Suppressor macrophage treated with lipopolysaccharide for 4 hours (primary cell): ENCODE results near the gene IMPA2.
"Not testable (repeated sequence)": the region's sequence is repeated elsewhere in the genome, so short reads cannot be mapped to it uniquely, and the experiment has no call there.

Experiments
- DNase-seq: peaks from one replicate; pipeline ENCODE4 v3.0.0-alpha.2; 2020

Gene IMPA2

GRCh38 chr18:11981192-11981542 lies at the start of gene IMPA2:
IMPA2 (plus strand) TSS chr18:11981507; CDS start chr18:11981670, 163 bp downstream.
- peak; percentile 94 for DNase-seq

GRCh38 chr18:11932393-11932792 lies 48.9 kb upstream of the IMPA2 start:
- DNase-seq = no peak

- peak; percentile 84 for DNase-seq
Observed at GRCh38 chr18:11937874-11938478, 43.3 kb upstream of the IMPA2 start.

GRCh38 chr18:11940956-11941355 lies 40.4 kb upstream of the IMPA2 start:
- DNase-seq = no peak

GRCh38 chr18:11943551-11943950 lies 37.8 kb upstream of the IMPA2 start:
- no peak for DNase-seq

- DNase-seq = no peak
Observed at GRCh38 chr18:11944252-11944651, 37.1 kb upstream of the IMPA2 start.

- DNase-seq = no peak
Observed at GRCh38 chr18:11944786-11945185, 36.5 kb upstream of the IMPA2 start.

- peak; percentile 17 for DNase-seq
Observed at GRCh38 chr18:11945834-11946659, 35.3 kb upstream of the IMPA2 start.

- DNase-seq = no peak
Observed at GRCh38 chr18:11946756-11947155, 34.6 kb upstream of the IMPA2 start.

GRCh38 chr18:11947214-11948191 lies 33.8 kb upstream of the IMPA2 start:
- peak; percentile 89 for DNase-seq

GRCh38 chr18:11948852-11949523 lies 32.3 kb upstream of the IMPA2 start:
- DNase-seq = no peak

- no peak for DNase-seq
Observed at GRCh38 chr18:11950824-11951223, 30.5 kb upstream of the IMPA2 start.

- DNase-seq = no peak
Observed at GRCh38 chr18:11951390-11951851, 29.9 kb upstream of the IMPA2 start.

- no peak for DNase-seq
Observed at GRCh38 chr18:11953113-11953512, 28.2 kb upstream of the IMPA2 start.

GRCh38 chr18:11955239-11956029 lies 25.9 kb upstream of the IMPA2 start:
- peak; percentile 68 for DNase-seq

GRCh38 chr18:11956371-11957308 lies 24.7 kb upstream of the IMPA2 start:
- DNase-seq = no peak

GRCh38 chr18:11957636-11958035 lies 23.7 kb upstream of the IMPA2 start:
- DNase-seq = no peak

- not testable (repeated sequence) for DNase-seq
Observed at GRCh38 chr18:11959651-11960050, 21.7 kb upstream of the IMPA2 start.

- no peak for DNase-seq
Observed at GRCh38 chr18:11960743-11961380, 20.4 kb upstream of the IMPA2 start.

GRCh38 chr18:11962597-11962996 lies 18.7 kb upstream of the IMPA2 start:
- no peak for DNase-seq
